SK-N-MC (cell line): ENCODE results near the gene NPY4R2.
"Not testable (repeated sequence)": the region's sequence is repeated elsewhere in the genome, so short reads cannot be mapped to it uniquely, and the experiment has no call there.

ENCODE experiments used
- EZH2 ChIP-seq: fragments of 200-600 bp; sonication (generic); IDR thresholded peaks from one replicate; pipeline ENCODE4 v1.6.1; 2017; ENCODE audit warnings: antibody characterized with exemption
- POLR2AphosphoS5 ChIP-seq: IDR thresholded peaks from 2 replicates; pipeline ENCODE4 v1.6.1; 2012; ENCODE audit warnings: mild to moderate bottlenecking, low read depth, low read length, borderline replicate concordance

DNA sequence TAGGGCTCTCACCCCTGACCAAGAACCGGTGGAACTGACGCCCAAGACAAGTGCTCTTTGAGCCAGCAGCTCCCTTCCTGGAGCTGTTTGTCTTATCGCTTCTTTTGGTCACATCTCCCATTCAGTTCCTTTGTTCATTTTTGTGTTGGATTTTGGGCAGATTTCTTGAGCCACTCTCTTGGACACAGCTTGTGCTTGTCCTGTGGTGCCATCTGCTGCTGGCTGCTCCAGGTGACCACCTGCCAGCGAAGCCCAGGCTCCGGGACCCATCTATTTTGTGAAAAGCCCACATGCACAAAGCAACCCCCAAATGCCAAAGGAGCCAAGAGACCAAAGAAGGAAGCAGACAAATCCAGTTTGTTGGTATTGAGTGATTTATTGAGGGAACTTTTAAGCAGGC lies 6.2 kb downstream of the NPY4R2 start:
- not testable (repeated sequence) for TF ChIP-seq EZH2, POLR2AphosphoS5
